ENCODE measurements around the gene ADAM19.

ADAM19 gene

DNA sequence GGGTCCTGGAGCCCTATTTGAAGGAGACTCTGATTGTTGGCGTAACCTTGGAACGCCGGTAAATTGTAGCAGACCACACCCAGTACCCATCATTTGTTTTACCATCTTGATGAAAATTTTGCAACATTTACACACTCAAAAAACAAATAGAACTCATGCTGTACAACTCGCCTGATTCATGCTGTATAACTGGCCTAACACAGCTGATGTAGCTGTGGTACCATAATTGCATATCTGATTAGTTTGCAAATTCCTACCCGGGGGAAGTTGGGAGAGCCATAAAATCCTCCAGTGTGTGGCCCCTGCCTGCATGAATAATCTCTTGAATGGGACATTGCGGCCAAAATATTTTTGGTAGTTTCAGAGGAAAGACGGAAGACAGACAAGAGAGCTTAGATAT is 105.9 kb downstream of the ADAM19 start:
- no peak overlapping the region for H3K4me3 ChIP-seq (ENCODE audit: low read depth, low read length)
- H3K9me3 ChIP-seq (ENCODE audit: control insufficient read depth, insufficient read depth, low read length): no peaks in the 10 kb centered on the region
- no peak overlapping the region for H3K9ac ChIP-seq (ENCODE audit: low read depth, low read length)
- H3K27ac ChIP-seq (ENCODE audit: low read depth, low read length): no peak overlapping the region
- no peaks in the 10 kb centered on the region for H3K36me3 ChIP-seq (ENCODE audit: control insufficient read depth, insufficient read depth, low read length)
- H3K27me3 ChIP-seq (ENCODE audit: control insufficient read depth, insufficient read depth, low read length): no peaks in the 10 kb centered on the region
- peaks cover 2% of the 10 kb centered on the region; the same call in 1 of the 2 replicates for H3K4me1 ChIP-seq (ENCODE audit: control insufficient read depth, insufficient read depth, low read length)

DNA sequence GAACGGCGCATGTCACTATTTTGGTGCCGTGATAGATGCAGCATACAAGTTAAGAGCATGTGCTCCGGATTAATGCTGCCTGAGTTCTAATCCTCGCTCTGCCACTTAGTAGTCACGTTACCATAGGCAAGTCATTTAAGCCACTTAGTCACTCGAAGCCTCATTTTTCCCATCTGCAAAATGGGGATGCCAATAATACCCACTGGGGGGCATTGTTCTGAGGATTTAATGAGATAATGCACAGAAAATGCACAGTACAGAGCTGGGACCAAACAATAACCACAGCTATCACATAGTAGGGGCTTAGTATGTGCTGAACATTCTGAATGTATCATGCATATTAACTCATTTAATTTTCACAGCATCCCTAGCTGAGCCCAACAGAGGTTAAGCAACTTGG is 106.5 kb downstream of the ADAM19 start:
- Histone ChIP-seq H3K4me1 (ENCODE audit: control insufficient read depth, insufficient read depth, low read length) (peaks cover 8% of the 10 kb centered on the region; the same call in 1 of the 2 replicates), H3K9ac (ENCODE audit: low read depth, low read length) (no peak overlapping the region), H3K36me3 (ENCODE audit: control insufficient read depth, insufficient read depth, low read length) (no peaks in the 10 kb centered on the region), H3K9me3 (ENCODE audit: control insufficient read depth, insufficient read depth, low read length) (no peaks in the 10 kb centered on the region), H3K4me3 (ENCODE audit: low read depth, low read length) (no peak overlapping the region), H3K27me3 (ENCODE audit: control insufficient read depth, insufficient read depth, low read length) (0 out of 2 replicates have a peak, but pooled peaks cover 5% of the 10 kb centered on the region), H3K27ac (ENCODE audit: low read depth, low read length) (no peak overlapping the region)

DNA sequence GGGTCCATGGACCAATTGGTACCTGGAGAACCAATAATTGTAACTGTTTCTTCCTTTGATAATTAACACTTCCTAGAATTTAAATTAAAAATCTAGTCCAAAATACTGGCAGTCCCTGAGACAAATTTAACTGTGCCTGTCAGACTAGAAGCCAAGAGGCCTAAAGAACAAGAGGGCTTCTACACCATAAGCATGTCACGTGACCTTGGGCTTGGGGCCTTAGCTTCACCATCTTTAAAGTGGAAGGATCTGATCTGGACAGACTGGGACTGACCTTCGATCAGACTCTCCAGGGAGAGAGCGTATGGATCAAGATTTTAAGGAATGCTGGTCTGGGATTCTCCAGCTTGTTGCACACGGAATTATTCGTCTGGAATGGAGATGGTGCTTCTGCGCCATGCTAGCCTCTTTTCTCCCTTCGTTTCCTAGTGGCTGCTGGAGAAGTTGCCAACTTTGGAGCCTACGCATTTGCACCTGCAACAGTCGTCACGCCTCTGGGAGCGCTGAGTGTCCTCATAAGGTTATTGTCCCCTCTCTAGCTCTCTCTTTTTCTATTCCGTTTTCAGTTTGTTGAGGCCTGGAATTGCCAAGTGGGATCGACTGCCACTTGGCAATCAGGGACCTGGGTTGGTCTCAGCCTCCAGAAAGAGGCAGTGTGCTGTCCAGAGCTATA is 107.1 kb downstream of the ADAM19 start:
- Histone ChIP-seq H3K27ac (ENCODE audit: low read depth, low read length) (no peak overlapping the region), H3K27me3 (ENCODE audit: control insufficient read depth, insufficient read depth, low read length) (0 out of 2 replicates have a peak, but pooled peaks cover 5% of the 10 kb centered on the region), H3K36me3 (ENCODE audit: control insufficient read depth, insufficient read depth, low read length) (no peaks in the 10 kb centered on the region), H3K9ac (ENCODE audit: low read depth, low read length) (no peak overlapping the region), H3K4me1 (ENCODE audit: control insufficient read depth, insufficient read depth, low read length) (peaks cover 9% of the 10 kb centered on the region; the same call in 1 of the 2 replicates), H3K9me3 (ENCODE audit: control insufficient read depth, insufficient read depth, low read length) (no peaks in the 10 kb centered on the region), H3K4me3 (ENCODE audit: low read depth, low read length) (no peak overlapping the region)

- peak overlapping the region; percentile 39 for H3K27ac ChIP-seq (ENCODE audit: low read depth, low read length)
- H3K36me3 ChIP-seq (ENCODE audit: control insufficient read depth, insufficient read depth, low read length): no peaks in the 10 kb centered on the region
- H3K9ac ChIP-seq (ENCODE audit: low read depth, low read length): no peak overlapping the region
- H3K4me1 ChIP-seq (ENCODE audit: control insufficient read depth, insufficient read depth, low read length): peaks cover 9% of the 10 kb centered on the region; the same call in 1 of the 2 replicates
- peaks cover 31% of the 10 kb centered on the region for H3K27me3 ChIP-seq (ENCODE audit: control insufficient read depth, insufficient read depth, low read length)
- H3K9me3 ChIP-seq (ENCODE audit: control insufficient read depth, insufficient read depth, low read length): no peaks in the 10 kb centered on the region
- no peak overlapping the region for H3K4me3 ChIP-seq (ENCODE audit: low read depth, low read length)
These were observed 110.9 kb downstream of the ADAM19 start for GRCh38 chr5:157464519-157465171.

- H3K9ac ChIP-seq (ENCODE audit: low read depth, low read length): no peak overlapping the region
These were observed 111.7 kb downstream of the ADAM19 start for GRCh38 chr5:157463621-157464518.

GRCh38 chr5:157463081-157463480 is 112.5 kb downstream of the ADAM19 start:
- Histone ChIP-seq H3K4me1 (ENCODE audit: control insufficient read depth, insufficient read depth, low read length) (peaks cover 23% of the 10 kb centered on the region), H3K4me3 (ENCODE audit: low read depth, low read length) (no peak overlapping the region), H3K27me3 (ENCODE audit: control insufficient read depth, insufficient read depth, low read length) (peaks cover 43% of the 10 kb centered on the region), H3K9ac (ENCODE audit: low read depth, low read length) (no peak overlapping the region), H3K27ac (ENCODE audit: low read depth, low read length) (no peak overlapping the region), H3K36me3 (ENCODE audit: control insufficient read depth, insufficient read depth, low read length) (no peaks in the 10 kb centered on the region), H3K9me3 (ENCODE audit: control insufficient read depth, insufficient read depth, low read length) (no peaks in the 10 kb centered on the region)

More at GRCh38 chr5:157463621-157464518, 111.7 kb downstream of the ADAM19 start:
- Histone ChIP-seq H3K4me1 (ENCODE audit: control insufficient read depth, insufficient read depth, low read length) (peaks cover 16% of the 10 kb centered on the region), H3K4me3 (ENCODE audit: low read depth, low read length) (no peak overlapping the region), H3K27me3 (ENCODE audit: control insufficient read depth, insufficient read depth, low read length) (peaks cover 38% of the 10 kb centered on the region), H3K36me3 (ENCODE audit: control insufficient read depth, insufficient read depth, low read length) (no peaks in the 10 kb centered on the region), H3K9me3 (ENCODE audit: control insufficient read depth, insufficient read depth, low read length) (no peaks in the 10 kb centered on the region), H3K27ac (ENCODE audit: low read depth, low read length) (peak overlapping the region; percentile 39)

DNA sequence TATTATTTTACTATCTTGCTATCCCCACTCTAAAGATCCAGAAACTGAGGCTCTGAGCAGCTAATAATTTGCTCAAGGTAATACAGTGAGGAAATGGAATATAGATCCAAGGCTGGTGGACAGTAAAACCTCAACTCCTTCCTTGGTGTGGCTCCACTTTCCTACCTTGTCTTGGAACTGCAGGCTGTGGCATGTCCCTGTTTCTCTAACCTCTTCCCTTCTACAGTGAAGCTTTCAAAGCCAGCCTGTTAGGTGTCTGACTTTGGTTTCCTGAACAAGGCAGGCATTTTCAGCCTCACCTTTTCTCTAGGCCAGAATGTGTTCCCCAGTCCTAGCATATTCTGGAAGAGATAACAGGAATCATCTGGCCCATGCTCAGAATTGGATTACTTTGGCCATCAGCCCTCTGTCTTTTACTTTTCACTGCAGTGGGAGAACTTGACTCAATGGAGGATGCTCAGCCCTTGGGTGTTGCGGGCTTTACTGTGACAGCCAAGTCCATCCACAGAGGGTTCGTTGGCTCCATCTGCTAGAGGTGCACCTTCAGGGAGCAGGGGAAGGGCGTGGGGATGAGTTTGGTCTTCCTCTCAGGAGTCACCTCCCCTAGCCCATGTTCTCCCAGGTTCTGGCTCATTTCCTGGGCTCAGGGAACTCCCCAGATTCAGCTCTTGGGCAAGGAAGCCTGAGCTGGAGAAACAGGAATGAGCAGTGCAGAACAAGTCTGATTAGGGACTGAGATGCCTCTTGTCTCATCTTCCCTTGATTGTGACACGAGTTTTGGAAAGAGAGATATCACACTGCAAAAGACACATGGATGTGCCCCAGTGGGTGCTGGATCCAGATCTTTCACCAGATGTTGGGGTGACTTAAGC is 114.4 kb downstream of the ADAM19 start:
- no peak overlapping the region for H3K9ac ChIP-seq (ENCODE audit: low read depth, low read length)
- no peak overlapping the region for H3K4me3 ChIP-seq (ENCODE audit: low read depth, low read length)

GRCh38 chr5:157459715-157460599 is 115.6 kb downstream of the ADAM19 start, which contains the start of gene NIPAL4:
Gene NIPAL4, plus strand, starts transcription at chr5:157460213. Its CDS starts 108 bp downstream, at chr5:157460321.
- peaks cover 25% of the 10 kb centered on the region for H3K4me1 ChIP-seq (ENCODE audit: control insufficient read depth, insufficient read depth, low read length)
- no peak within 1 kb of the TSS for H3K27ac ChIP-seq (ENCODE audit: low read depth, low read length)
- H3K9ac ChIP-seq (ENCODE audit: low read depth, low read length): no peak within 1 kb of the TSS
- H3K9me3 ChIP-seq (ENCODE audit: control insufficient read depth, insufficient read depth, low read length): no peaks in the 10 kb centered on the region
- H3K4me3 ChIP-seq (ENCODE audit: low read depth, low read length): peak within 1 kb of the TSS; percentile 79
- H3K27me3 ChIP-seq (ENCODE audit: control insufficient read depth, insufficient read depth, low read length): peaks cover 43% of the 10 kb centered on the region
- no peaks in the 10 kb centered on the region for H3K36me3 ChIP-seq (ENCODE audit: control insufficient read depth, insufficient read depth, low read length)

More for the DNA sequence above, 114.4 kb downstream of the ADAM19 start:
- Histone ChIP-seq H3K4me1 (ENCODE audit: control insufficient read depth, insufficient read depth, low read length) (peaks cover 25% of the 10 kb centered on the region), H3K9me3 (ENCODE audit: control insufficient read depth, insufficient read depth, low read length) (no peaks in the 10 kb centered on the region), H3K36me3 (ENCODE audit: control insufficient read depth, insufficient read depth, low read length) (no peaks in the 10 kb centered on the region), H3K27ac (ENCODE audit: low read depth, low read length) (no peak overlapping the region), H3K27me3 (ENCODE audit: control insufficient read depth, insufficient read depth, low read length) (peaks cover 43% of the 10 kb centered on the region)

- Histone ChIP-seq H3K9ac (ENCODE audit: low read depth, low read length) (no peak overlapping the region), H3K27me3 (ENCODE audit: control insufficient read depth, insufficient read depth, low read length) (peaks cover 38% of the 10 kb centered on the region), H3K9me3 (ENCODE audit: control insufficient read depth, insufficient read depth, low read length) (no peaks in the 10 kb centered on the region), H3K36me3 (ENCODE audit: control insufficient read depth, insufficient read depth, low read length) (no peaks in the 10 kb centered on the region), H3K4me3 (ENCODE audit: low read depth, low read length) (no peak overlapping the region), H3K27ac (ENCODE audit: low read depth, low read length) (no peak overlapping the region), H3K4me1 (ENCODE audit: control insufficient read depth, insufficient read depth, low read length) (peaks cover 16% of the 10 kb centered on the region)
These were observed 116.7 kb downstream of the ADAM19 start for GRCh38 chr5:157458835-157459234.
